ENCODE data around the gene ZFHX2. TPM values are rescaled to one million over a fixed set of nuclear protein-coding genes. Genes with fewer than 3 reads are reported as not detected.

ZFHX2 gene
- total and polyA plus RNA-seq, 8 donors: 2.9 to 6.2 (median 4.9) TPM

GRCh38 chr14:23529016-23529415 lies 22.5 kb downstream of the ZFHX2 start:
- Histone ChIP-seq H3K9me3 (no peaks in the 10 kb centered on the region), H3K4me3 (no peak overlapping the region), H3K27ac (no peak overlapping the region), H3K36me3 (peaks cover 0 to 4% of the 10 kb centered on the region in 2 donors), H3K27me3 (no peaks in the 10 kb centered on the region), H3K4me1 (no peaks in the 10 kb centered on the region)
- ATAC-seq (no peak), DNase-seq (no peak)
- TF ChIP-seq CTCF (IDR thresholded peaks at IDR 0.05): no peak
- intact Hi-C loops (cut with DNase I): no loop called here

- no peaks in the 10 kb centered on the region for H3K9me3 ChIP-seq
- H3K4me3 ChIP-seq: no peak overlapping the region
- no peak for DNase-seq
- intact Hi-C loops (cut with DNase I): no loop called here
- TF ChIP-seq CTCF (IDR thresholded peaks at IDR 0.05): no peak
- H3K4me1 ChIP-seq: no peaks in the 10 kb centered on the region
- ATAC-seq: no peak
- peaks cover 0 to 4% of the 10 kb centered on the region in 2 donors for H3K36me3 ChIP-seq
- no peaks in the 10 kb centered on the region for H3K27me3 ChIP-seq
- no peak overlapping the region for H3K27ac ChIP-seq
These were observed 23.0 kb downstream of the ZFHX2 start for GRCh38 chr14:23528555-23528954.

GRCh38 chr14:23525611-23526010 lies 26.0 kb downstream of the ZFHX2 start:
- peaks cover 0 to 4% of the 10 kb centered on the region in 2 donors for H3K36me3 ChIP-seq
- intact Hi-C loops (cut with DNase I): no loop called here
- no peak for ATAC-seq
- no peaks in the 10 kb centered on the region for H3K9me3 ChIP-seq
- H3K27ac ChIP-seq: no peak overlapping the region
- H3K4me3 ChIP-seq: no peak overlapping the region
- no peak for TF ChIP-seq CTCF (IDR thresholded peaks at IDR 0.05)
- H3K4me1 ChIP-seq: peaks cover 0 to 7% of the 10 kb centered on the region in 2 donors
- no peak for DNase-seq
- H3K27me3 ChIP-seq: no peaks in the 10 kb centered on the region

GRCh38 chr14:23524954-23525353 lies 26.6 kb downstream of the ZFHX2 start:
- DNase-seq (no peak), ATAC-seq (no peak)
- intact Hi-C loops (cut with DNase I): no loop called here
- Histone ChIP-seq H3K4me1 (peaks cover 0 to 7% of the 10 kb centered on the region in 2 donors), H3K36me3 (peaks cover 0 to 4% of the 10 kb centered on the region in 2 donors), H3K27ac (no peak overlapping the region), H3K4me3 (no peak overlapping the region), H3K27me3 (no peaks in the 10 kb centered on the region), H3K9me3 (no peaks in the 10 kb centered on the region)
- TF ChIP-seq CTCF (IDR thresholded peaks at IDR 0.05): no peak

- DNase-seq: no peak
- no peak overlapping the region for H3K27ac ChIP-seq
- H3K9me3 ChIP-seq: no peaks in the 10 kb centered on the region
- no peak for TF ChIP-seq CTCF (IDR thresholded peaks at IDR 0.05)
- no peak for ATAC-seq
- no peak overlapping the region for H3K4me3 ChIP-seq
- H3K36me3 ChIP-seq: peaks cover 0 to 4% of the 10 kb centered on the region in 2 donors
- H3K4me1 ChIP-seq: peaks cover 0 to 7% of the 10 kb centered on the region in 2 donors
- no peaks in the 10 kb centered on the region for H3K27me3 ChIP-seq
- intact Hi-C loops (cut with DNase I): no loop called here
These were observed 28.1 kb downstream of the ZFHX2 start for GRCh38 chr14:23523229-23524016.

All from left lung (tissue), 10 donors.